Measurements from ENCODE around the gene PDE4D. TPM values are rescaled to one million over a fixed set of nuclear protein-coding genes. Genes with fewer than 3 reads are reported as not detected.
A peak's percentile ranks its signal among the peaks of the same experiment; 100 is the strongest.

The PDE4D gene
- total and polyA plus RNA-seq, 9 donors = 21.1 to 65.9 (median 33.0) TPM

GRCh38 chr5:59158165-59158564 is 735.4 kb downstream of the PDE4D start:
- H3K27me3 ChIP-seq (ENCODE audit: control insufficient read depth, insufficient read depth, low read length) = no peaks in the 10 kb centered on the region
- H3K4me3 ChIP-seq (ENCODE audit: low read length) = no peak overlapping the region
- no peaks in the 10 kb centered on the region for H3K9me3 ChIP-seq (replicated peaks; ENCODE audit: control insufficient read depth, low read depth, low read length)
- peak overlapping the region; percentile 78 for H3K27ac ChIP-seq (ENCODE audit: low read length)
- peaks cover 10% of the 10 kb centered on the region for H3K4me1 ChIP-seq (ENCODE audit: control insufficient read depth, insufficient read depth, low read length)
- no peaks in the 10 kb centered on the region for H3K36me3 ChIP-seq (ENCODE audit: control insufficient read depth, insufficient read depth, low read length)
- 0% methylated on average over 1 of the region's 2 CpGs for WGBS (ENCODE audit: insufficient coverage)
- peak; percentile 68 for DNase-seq

GRCh38 chr5:59157068-59157467 is 736.5 kb downstream of the PDE4D start:
- Histone ChIP-seq H3K4me1 (ENCODE audit: control insufficient read depth, insufficient read depth, low read length) (peaks cover 10% of the 10 kb centered on the region), H3K27me3 (ENCODE audit: control insufficient read depth, insufficient read depth, low read length) (no peaks in the 10 kb centered on the region), H3K9me3 (replicated peaks; ENCODE audit: control insufficient read depth, low read depth, low read length) (no peaks in the 10 kb centered on the region), H3K36me3 (ENCODE audit: control insufficient read depth, insufficient read depth, low read length) (no peaks in the 10 kb centered on the region), H3K27ac (ENCODE audit: low read length) (peak overlapping the region; percentile 78), H3K4me3 (ENCODE audit: low read length) (no peak overlapping the region)
- WGBS (ENCODE audit: insufficient coverage) = no CpG with 5 or more reads among the region's 4 CpGs
- DNase-seq = peak; percentile 43

- WGBS (ENCODE audit: insufficient coverage) = no CpG with 5 or more reads among the region's 2 CpGs
- DNase-seq = peak; percentile 25
- H3K27me3 ChIP-seq (ENCODE audit: control insufficient read depth, insufficient read depth, low read length) = no peaks in the 10 kb centered on the region
- no peak overlapping the region for H3K4me3 ChIP-seq (ENCODE audit: low read length)
- no peaks in the 10 kb centered on the region for H3K9me3 ChIP-seq (replicated peaks; ENCODE audit: control insufficient read depth, low read depth, low read length)
- peak overlapping the region; percentile 4 for H3K27ac ChIP-seq (ENCODE audit: low read length)
- no peaks in the 10 kb centered on the region for H3K36me3 ChIP-seq (ENCODE audit: control insufficient read depth, insufficient read depth, low read length)
- peaks cover 2% of the 10 kb centered on the region for H3K4me1 ChIP-seq (ENCODE audit: control insufficient read depth, insufficient read depth, low read length)
Measured at GRCh38 chr5:59152701-59153245, 740.8 kb downstream of the PDE4D start.

- H3K9me3 ChIP-seq (replicated peaks; ENCODE audit: control insufficient read depth, low read depth, low read length) = no peaks in the 10 kb centered on the region
- no peaks in the 10 kb centered on the region for H3K27me3 ChIP-seq (ENCODE audit: control insufficient read depth, insufficient read depth, low read length)
- H3K27ac ChIP-seq (ENCODE audit: low read length) = no peak overlapping the region
- DNase-seq = no peak
- 100% methylated on average over 1 of the region's 3 CpGs for WGBS (ENCODE audit: insufficient coverage)
- no peak overlapping the region for H3K4me3 ChIP-seq (ENCODE audit: low read length)
- H3K36me3 ChIP-seq (ENCODE audit: control insufficient read depth, insufficient read depth, low read length) = no peaks in the 10 kb centered on the region
- peaks cover under 1% of the 10 kb centered on the region for H3K4me1 ChIP-seq (ENCODE audit: control insufficient read depth, insufficient read depth, low read length)
Measured at GRCh38 chr5:59151162-59151889, 742.2 kb downstream of the PDE4D start.

- WGBS (ENCODE audit: insufficient coverage) = 80% methylated on average over 1 of the region's 1 CpG
- H3K36me3 ChIP-seq (ENCODE audit: control insufficient read depth, insufficient read depth, low read length) = no peaks in the 10 kb centered on the region
- no peaks in the 10 kb centered on the region for H3K9me3 ChIP-seq (replicated peaks; ENCODE audit: control insufficient read depth, low read depth, low read length)
- no peak for DNase-seq
- no peak overlapping the region for H3K4me3 ChIP-seq (ENCODE audit: low read length)
- no peak overlapping the region for H3K27ac ChIP-seq (ENCODE audit: low read length)
- H3K4me1 ChIP-seq (ENCODE audit: control insufficient read depth, insufficient read depth, low read length) = no peaks in the 10 kb centered on the region
- no peaks in the 10 kb centered on the region for H3K27me3 ChIP-seq (ENCODE audit: control insufficient read depth, insufficient read depth, low read length)
Measured at GRCh38 chr5:59149827-59150226, 743.7 kb downstream of the PDE4D start.

GRCh38 chr5:59149271-59149670 is 744.3 kb downstream of the PDE4D start:
- Histone ChIP-seq H3K9me3 (replicated peaks; ENCODE audit: control insufficient read depth, low read depth, low read length) (no peaks in the 10 kb centered on the region), H3K4me1 (ENCODE audit: control insufficient read depth, insufficient read depth, low read length) (no peaks in the 10 kb centered on the region), H3K27me3 (ENCODE audit: control insufficient read depth, insufficient read depth, low read length) (no peaks in the 10 kb centered on the region), H3K27ac (ENCODE audit: low read length) (no peak overlapping the region), H3K4me3 (ENCODE audit: low read length) (no peak overlapping the region), H3K36me3 (ENCODE audit: control insufficient read depth, insufficient read depth, low read length) (no peaks in the 10 kb centered on the region)
- no peak for DNase-seq
- 80% methylated on average over 1 of the region's 4 CpGs for WGBS (ENCODE audit: insufficient coverage)

GRCh38 chr5:59146729-59147128 is 746.8 kb downstream of the PDE4D start:
- no peak for DNase-seq
- Histone ChIP-seq H3K9me3 (replicated peaks; ENCODE audit: control insufficient read depth, low read depth, low read length) (no peaks in the 10 kb centered on the region), H3K27me3 (ENCODE audit: control insufficient read depth, insufficient read depth, low read length) (no peaks in the 10 kb centered on the region), H3K4me3 (ENCODE audit: low read length) (no peak overlapping the region), H3K36me3 (ENCODE audit: control insufficient read depth, insufficient read depth, low read length) (no peaks in the 10 kb centered on the region), H3K27ac (ENCODE audit: low read length) (no peak overlapping the region), H3K4me1 (ENCODE audit: control insufficient read depth, insufficient read depth, low read length) (no peaks in the 10 kb centered on the region)
- 100% methylated on average over 1 of the region's 3 CpGs for WGBS (ENCODE audit: insufficient coverage)

GRCh38 chr5:59143926-59144333 is 749.6 kb downstream of the PDE4D start:
- no peak overlapping the region for H3K4me3 ChIP-seq (ENCODE audit: low read length)
- H3K27me3 ChIP-seq (ENCODE audit: control insufficient read depth, insufficient read depth, low read length) = no peaks in the 10 kb centered on the region
- no peak overlapping the region for H3K27ac ChIP-seq (ENCODE audit: low read length)
- 40% methylated on average over 1 of the region's 3 CpGs for WGBS (ENCODE audit: insufficient coverage)
- H3K36me3 ChIP-seq (ENCODE audit: control insufficient read depth, insufficient read depth, low read length) = no peaks in the 10 kb centered on the region
- no peaks in the 10 kb centered on the region for H3K4me1 ChIP-seq (ENCODE audit: control insufficient read depth, insufficient read depth, low read length)
- DNase-seq = no peak
- H3K9me3 ChIP-seq (replicated peaks; ENCODE audit: control insufficient read depth, low read depth, low read length) = no peaks in the 10 kb centered on the region

GRCh38 chr5:59142927-59143326 is 750.6 kb downstream of the PDE4D start:
- no peak for DNase-seq
- H3K4me3 ChIP-seq (ENCODE audit: low read length) = no peak overlapping the region
- H3K27me3 ChIP-seq (ENCODE audit: control insufficient read depth, insufficient read depth, low read length) = no peaks in the 10 kb centered on the region
- H3K4me1 ChIP-seq (ENCODE audit: control insufficient read depth, insufficient read depth, low read length) = no peaks in the 10 kb centered on the region
- no peaks in the 10 kb centered on the region for H3K9me3 ChIP-seq (replicated peaks; ENCODE audit: control insufficient read depth, low read depth, low read length)
- H3K36me3 ChIP-seq (ENCODE audit: control insufficient read depth, insufficient read depth, low read length) = no peaks in the 10 kb centered on the region
- H3K27ac ChIP-seq (ENCODE audit: low read length) = no peak overlapping the region

GRCh38 chr5:59142138-59142537 is 751.4 kb downstream of the PDE4D start:
- H3K36me3 ChIP-seq (ENCODE audit: control insufficient read depth, insufficient read depth, low read length) = no peaks in the 10 kb centered on the region
- H3K4me1 ChIP-seq (ENCODE audit: control insufficient read depth, insufficient read depth, low read length) = no peaks in the 10 kb centered on the region
- H3K9me3 ChIP-seq (replicated peaks; ENCODE audit: control insufficient read depth, low read depth, low read length) = no peaks in the 10 kb centered on the region
- 100% methylated on average over 1 of the region's 2 CpGs for WGBS (ENCODE audit: insufficient coverage)
- DNase-seq = no peak
- no peaks in the 10 kb centered on the region for H3K27me3 ChIP-seq (ENCODE audit: control insufficient read depth, insufficient read depth, low read length)
- H3K27ac ChIP-seq (ENCODE audit: low read length) = no peak overlapping the region
- no peak overlapping the region for H3K4me3 ChIP-seq (ENCODE audit: low read length)
